ENCODE results near the gene ACTL7A. TPM values are rescaled to one million over a fixed set of nuclear protein-coding genes. Genes with fewer than 3 reads are reported as not detected.
A peak's percentile ranks its signal among the peaks of the same experiment; 100 is the strongest.

The ACTL7A gene
- total and polyA plus RNA-seq, 9 of the 15 experiments (the other 6 are each of a cell fraction or from before 2014, with no cell fraction given): not detected

DNA sequence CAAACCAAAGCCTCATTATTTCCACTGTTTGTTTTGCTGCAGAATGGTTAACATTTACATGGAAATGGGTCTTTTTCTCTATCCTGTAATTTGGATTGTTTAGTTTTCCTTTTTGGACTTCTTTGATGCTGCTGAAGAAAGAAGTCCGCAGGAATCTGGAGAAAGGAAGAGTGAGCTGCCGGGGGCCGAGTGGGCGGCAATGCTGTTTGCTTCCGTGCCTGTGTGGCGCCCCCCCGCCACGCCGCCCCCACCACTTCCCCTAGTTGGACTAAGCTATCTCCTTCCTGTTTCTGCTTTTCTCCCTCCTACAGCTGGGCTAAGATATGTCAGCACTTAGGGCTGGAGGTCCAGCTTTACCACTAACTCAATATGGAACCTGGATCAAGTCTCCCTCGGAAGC is 46.0 kb upstream of the ACTL7A start:
- H3K4me2 ChIP-seq (ENCODE audit: insufficient read depth, low read length): no peak overlapping the region
- H3K4me3 ChIP-seq: no peak overlapping the region
- 0% methylated on average over 7 of the region's 10 CpGs for WGBS (ENCODE audit: insufficient coverage, low coverage, missing lambda C conversion rate)

More for the DNA sequence above, 46.0 kb upstream of the ACTL7A start:
- TF ChIP-seq ZFP36 (IDR thresholded peaks at IDR 0.05; ENCODE audit: low read depth, low read length, partially characterized antibody) (peak; percentile 41), SPI1 (IDR thresholded peaks at IDR 0.05; ENCODE audit: borderline replicate concordance, low read depth, low read length) (0 out of 2 replicates have a peak, but pooled peaks have one; percentile 14), HMBOX1 (IDR thresholded peaks at IDR 0.05) (no peak), EGR1 (conservative IDR thresholded peaks at IDR 0.05) (peak; percentile 32; the same call in 1 of the 2 replicates), DDX20 (tag; IDR thresholded peaks at IDR 0.05; ENCODE audit: low read depth) (no peak)
- TF ChIP-seq, protein P1, sequence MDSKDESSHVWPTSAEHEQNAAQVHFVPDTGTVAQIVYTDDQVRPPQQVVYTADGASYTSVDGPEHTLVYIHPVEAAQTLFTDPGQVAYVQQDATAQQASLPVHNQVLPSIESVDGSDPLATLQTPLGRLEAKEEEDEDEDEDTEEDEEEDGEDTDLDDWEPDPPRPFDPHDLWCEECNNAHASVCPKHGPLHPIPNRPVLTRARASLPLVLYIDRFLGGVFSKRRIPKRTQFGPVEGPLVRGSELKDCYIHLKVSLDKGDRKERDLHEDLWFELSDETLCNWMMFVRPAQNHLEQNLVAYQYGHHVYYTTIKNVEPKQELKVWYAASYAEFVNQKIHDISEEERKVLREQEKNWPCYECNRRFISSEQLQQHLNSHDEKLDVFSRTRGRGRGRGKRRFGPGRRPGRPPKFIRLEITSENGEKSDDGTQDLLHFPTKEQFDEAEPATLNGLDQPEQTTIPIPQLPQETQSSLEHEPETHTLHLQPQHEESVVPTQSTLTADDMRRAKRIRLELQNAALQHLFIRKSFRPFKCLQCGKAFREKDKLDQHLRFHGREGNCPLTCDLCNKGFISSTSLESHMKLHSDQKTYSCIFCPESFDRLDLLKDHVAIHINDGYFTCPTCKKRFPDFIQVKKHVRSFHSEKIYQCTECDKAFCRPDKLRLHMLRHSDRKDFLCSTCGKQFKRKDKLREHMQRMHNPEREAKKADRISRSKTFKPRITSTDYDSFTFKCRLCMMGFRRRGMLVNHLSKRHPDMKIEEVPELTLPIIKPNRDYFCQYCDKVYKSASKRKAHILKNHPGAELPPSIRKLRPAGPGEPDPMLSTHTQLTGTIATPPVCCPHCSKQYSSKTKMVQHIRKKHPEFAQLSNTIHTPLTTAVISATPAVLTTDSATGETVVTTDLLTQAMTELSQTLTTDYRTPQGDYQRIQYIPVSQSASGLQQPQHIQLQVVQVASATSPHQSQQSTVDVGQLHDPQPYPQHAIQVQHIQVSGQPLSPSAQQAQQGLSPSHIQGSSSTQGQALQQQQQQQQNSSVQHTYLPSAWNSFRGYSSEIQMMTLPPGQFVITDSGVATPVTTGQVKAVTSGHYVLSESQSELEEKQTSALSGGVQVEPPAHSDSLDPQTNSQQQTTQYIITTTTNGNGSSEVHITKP (IDR thresholded peaks at IDR 0.05; ENCODE audit: partially characterized antibody): peak; percentile 51
- Histone ChIP-seq H3K9me1 (ENCODE audit: control insufficient read depth, insufficient read depth, low read length) (no peaks in the 10 kb centered on the region), H3K9me3 (replicated peaks; ENCODE audit: control insufficient read depth, insufficient read depth, low read depth, low read length) (no peaks in the 10 kb centered on the region), H3K9ac (ENCODE audit: insufficient read depth in 1 of 2, low read depth in 2 of 2, low read length in 2 of 2) (no peak overlapping the region), H3K79me2 (ENCODE audit: control insufficient read depth, insufficient read depth, low read length) (no peaks in the 10 kb centered on the region), H3K27me3 (ENCODE audit: control insufficient read depth in 2 of 2, insufficient read depth in 2 of 2, low read length in 2 of 2) (peaks cover 7 to 12% of the 10 kb centered on the region in 2 experiments; a peak in 4 of 5 replicates), H4K20me1 (replicated peaks; ENCODE audit: control insufficient read depth, insufficient read depth, low read length) (no peaks in the 10 kb centered on the region), H3K36me3 (ENCODE audit: control insufficient read depth, insufficient read depth, low read length) (no peaks in the 10 kb centered on the region), H2AFZ (ENCODE audit: low read depth, low read length) (peak overlapping the region; percentile 57; the same call in 1 of the 2 replicates), H3K27ac (ENCODE audit: extremely low read depth, low read depth, low read length) (no peak overlapping the region), H3K4me1 (replicated peaks in 1 of 2; ENCODE audit: control insufficient read depth in 2 of 2, insufficient read depth in 2 of 2, low read length in 2 of 2) (no peaks in the 10 kb centered on the region; a peak in 1 of 5 replicates)
- POLR2A ChIA-PET: no interaction called here
- peak in 1 of 4 experiments; percentile 14 for DNase-seq (ENCODE audit: extremely low read depth in 1 of 4, low spot score in 3 of 4)
- ATAC-seq: no peak
- BruUV-seq (replicated peaks): no TSS peak
- in situ Hi-C loops (cut with MboI) (no loop called here), intact Hi-C loops (cut with micrococcal nuclease) (no loop called here)
- FAIRE-seq: no peak
- CTCF ChIA-PET (ENCODE audit: low intra/inter-chr PET ratio): no interaction called here

Measured in K562 (cell line).